Fibroblast of villous mesenchyme (primary cell): Measurements from ENCODE around the gene RMRP. TPM values are rescaled to one million over a fixed set of nuclear protein-coding genes. Genes with fewer than 3 reads are reported as not detected.

Experiments
- DNase-seq: peaks from one replicate; pipeline ENCODE4 v3.0.0-alpha.2; 2010; ENCODE audit warnings: low read depth
- H3K4me3 ChIP-seq: 2 replicates; pipeline ENCODE4 v1.5.1; 2011; ENCODE audit warnings: low read depth, mild to moderate bottlenecking, low read length
- CTCF ChIP-seq: IDR thresholded peaks from 2 replicates; pipeline ENCODE4 v1.5.1; 2012; ENCODE audit warnings: low read depth, mild to moderate bottlenecking, low read length; ENCODE audit not compliant: insufficient read depth
- total RNA-seq: library from RNA; depleted of rRNA; stranded (reverse); fragments of >200 nt; gene quantifications from 2 replicates; pipeline ENCODE4 v1.2.3, GENCODE V29; 2012

The RMRP gene
- total RNA-seq, 1 donor, result 103,191 TPM

GRCh38 chr9:35700031-35700430 is 42.2 kb upstream of the RMRP start:
- DNase-seq, result no peak
- no peak overlapping the region for H3K4me3 ChIP-seq
- no peak for TF ChIP-seq CTCF

GRCh38 chr9:35698231-35698630 is 40.4 kb upstream of the RMRP start:
- TF ChIP-seq CTCF, result no peak
- no peak overlapping the region for H3K4me3 ChIP-seq
- DNase-seq, result no peak

GRCh38 chr9:35697486-35697885 is 39.7 kb upstream of the RMRP start:
- no peak overlapping the region for H3K4me3 ChIP-seq
- no peak for TF ChIP-seq CTCF
- DNase-seq, result no peak

- H3K4me3 ChIP-seq, result no peak overlapping the region
- peak; percentile 63 for DNase-seq
- peak; percentile 96 for TF ChIP-seq CTCF
These were observed 38.8 kb upstream of the RMRP start for GRCh38 chr9:35696520-35697215.

GRCh38 chr9:35695943-35696401 is 38.2 kb upstream of the RMRP start:
- DNase-seq, result no peak
- no peak for TF ChIP-seq CTCF
- no peak overlapping the region for H3K4me3 ChIP-seq

GRCh38 chr9:35691757-35692301 is 34.0 kb upstream of the RMRP start:
- no peak for TF ChIP-seq CTCF
- no peak overlapping the region for H3K4me3 ChIP-seq
- DNase-seq, result no peak

- H3K4me3 ChIP-seq, result peak overlapping the region; percentile 92
- no peak for TF ChIP-seq CTCF
- no peak for DNase-seq
These were observed 33.5 kb upstream of the RMRP start for GRCh38 chr9:35691334-35691650.
